ENCODE measurements around the gene BACH2.

Gene BACH2

DNA sequence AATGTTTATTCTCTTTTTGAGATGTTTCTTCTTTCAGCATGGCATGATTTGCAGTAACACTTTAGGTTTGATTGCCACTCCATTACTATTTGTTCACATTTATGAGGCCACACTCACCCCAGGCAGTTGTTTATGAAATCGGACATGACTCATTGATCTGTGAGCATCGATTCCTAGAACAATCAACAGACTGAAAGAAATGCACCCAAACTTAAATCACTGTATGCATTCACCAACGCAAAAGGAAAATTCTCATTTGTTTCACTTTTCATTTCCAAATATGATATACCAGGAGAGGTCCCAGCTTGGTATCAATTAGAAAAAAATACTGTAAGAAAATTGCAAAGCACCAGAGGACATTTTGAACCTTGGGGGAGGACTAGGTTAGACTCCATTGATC, 407.8 kb downstream of the BACH2 start:
- no peak for DNase-seq (ENCODE audit: low spot score)

DNA sequence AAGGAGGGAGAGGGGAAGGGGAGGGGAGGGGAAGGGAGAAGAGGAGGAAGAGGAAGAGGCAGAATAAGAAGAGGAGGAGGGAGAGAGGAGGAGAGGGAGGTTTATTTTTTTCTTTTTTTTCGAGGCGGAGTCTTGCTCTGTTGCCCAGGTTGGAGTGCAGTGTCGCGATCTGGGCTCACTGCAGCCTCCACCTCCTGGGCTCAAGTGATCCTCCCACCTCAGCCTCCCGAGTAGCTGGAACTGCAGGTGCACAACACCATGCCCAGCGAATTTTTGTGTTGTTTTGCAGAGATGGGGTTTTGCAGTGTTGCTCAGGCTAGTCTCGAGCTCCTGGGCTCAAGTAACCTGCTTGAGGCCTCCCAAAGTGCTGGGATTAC, 408.5 kb downstream of the BACH2 start:
- no peak for DNase-seq (ENCODE audit: low spot score)

DNA sequence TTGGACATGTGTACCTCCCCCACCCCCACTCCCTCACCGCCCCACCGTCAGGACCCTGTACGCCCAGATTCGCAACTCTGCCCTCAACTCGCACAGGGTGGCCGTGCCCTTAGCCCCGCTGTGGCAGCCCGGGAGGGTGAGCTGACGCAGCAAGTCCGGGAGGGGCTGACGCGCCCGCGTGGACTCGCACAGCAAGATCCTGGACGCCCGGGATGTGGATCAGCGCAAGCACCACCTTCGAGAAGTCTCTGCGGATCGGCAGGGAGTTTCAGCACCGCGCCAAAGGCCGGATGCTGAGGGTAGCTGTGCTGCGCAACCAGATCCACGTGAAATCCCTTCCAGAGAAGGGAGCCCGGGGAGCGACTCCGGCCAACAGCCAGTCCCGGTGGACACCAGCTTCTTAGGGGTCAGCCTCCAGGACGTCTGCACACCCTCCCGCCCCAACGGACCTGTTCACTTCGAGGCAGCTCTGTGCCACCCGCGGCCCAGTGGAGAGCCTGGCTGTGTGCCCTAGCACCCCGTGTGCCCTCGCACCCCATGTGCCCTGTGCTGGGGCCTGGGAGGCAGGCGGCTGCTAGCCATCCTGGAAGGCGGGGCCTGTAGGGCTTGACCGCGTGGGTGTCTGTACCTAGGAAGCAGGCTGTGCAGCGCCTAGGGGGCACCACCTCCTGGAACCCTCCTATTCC, 409.0 kb downstream of the BACH2 start:
- DNase-seq (ENCODE audit: low spot score): peak; percentile 70

DNA sequence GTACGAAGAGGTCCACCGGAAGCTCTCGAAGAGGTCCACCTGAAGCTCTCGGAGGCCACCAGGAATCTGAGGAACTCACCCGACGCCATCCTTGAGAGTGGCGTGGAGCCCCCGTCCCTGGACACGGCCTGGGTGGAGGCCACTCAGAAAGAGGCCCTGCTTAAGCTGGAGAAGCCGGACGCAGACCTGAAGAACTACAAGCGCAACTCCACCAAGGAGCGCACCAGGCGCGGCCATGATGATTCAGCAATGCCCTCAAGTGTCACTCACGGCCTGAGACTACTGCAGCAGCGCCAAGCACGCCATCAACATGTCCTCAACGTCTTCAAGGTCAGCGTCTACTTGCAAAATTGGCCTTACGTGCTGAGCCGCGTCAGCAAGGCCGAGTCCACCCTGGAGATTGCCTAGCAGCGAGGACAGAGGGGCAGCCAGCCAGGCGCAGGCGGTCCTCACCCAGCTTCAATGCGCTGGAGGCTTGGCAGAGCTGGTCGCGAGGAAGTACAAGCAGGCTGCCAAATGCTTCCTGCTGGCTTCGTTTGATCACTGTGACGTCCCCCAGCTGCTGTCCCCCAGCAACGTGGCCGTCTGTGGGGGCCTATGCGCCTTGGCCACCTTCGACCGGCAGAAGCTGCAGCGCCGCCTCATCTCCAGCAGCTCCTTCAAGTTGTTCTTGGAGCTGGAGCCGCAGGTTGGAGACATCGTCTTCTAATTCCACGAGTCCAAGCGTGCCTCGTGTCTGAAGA, 410.1 kb downstream of the BACH2 start:
- no peak for DNase-seq (ENCODE audit: low spot score)
